Testis (tissue), 2 donors: ENCODE results near the gene WDR73.

Source experiments
- CTCF ChIP-seq, 3 experiments: fragments of 450-650 bp in 2 of 3; fragments of 200-600 bp in 1 of 3; sonication (generic) in 1 of 3; IDR thresholded peaks; one replicate each; pipeline ENCODE4 v1.5.1; 2016 to 2019; ENCODE audit warnings: antibody characterized with exemption in 3 of 3, mild to moderate bottlenecking in 2 of 3, moderate library complexity in 1 of 3
- POLR2A ChIP-seq: fragments of 450-650 bp; IDR thresholded peaks from one replicate; pipeline ENCODE4 v1.6.1; 2017; ENCODE audit warnings: antibody characterized with exemption, mild to moderate bottlenecking, moderate library complexity

GRCh38 chr15:84658788-84659411 lies 4.8 kb upstream of the WDR73 start:
- TF ChIP-seq CTCF (IDR thresholded peaks at IDR 0.05) (no peak), POLR2A (no peak)
